OCI-LY7 (cell line): Measurements from ENCODE around the gene NANP. TPM values are rescaled to one million over a fixed set of nuclear protein-coding genes. Genes with fewer than 3 reads are reported as not detected.

ENCODE experiments used
- BruUV-seq: library from RNA; stranded (reverse); fragments of 400-500 nt; replicated peaks from 2 replicates; lab custom pipeline; 2021; lab: Mats Ljungman, UMichigan
- CTCF ChIA-PET: fragments of 300-600 bp; sonication (Branson Sonifier 250); formaldehyde crosslinking; loops from one replicate; lab custom pipeline; 2022; ENCODE audit warnings: antibody characterized with exemption; ENCODE audit not compliant: unreplicated experiment; lab: Charles Lee
- POLR2A ChIA-PET: fragments of 300-600 bp; sonication (Branson Sonifier 250); formaldehyde crosslinking; loops from one replicate; lab custom pipeline; 2022; ENCODE audit warnings: antibody characterized with exemption; lab: Charles Lee
- DNase-seq: peaks from one replicate; pipeline ENCODE4 v3.0.0-alpha.2; 2015; ENCODE audit warnings: low spot score
- H2AFZ ChIP-seq: fragments of 200-600 bp; sonication (generic), shearing (Covaris generic); 2 replicates; pipeline ENCODE4 v1.6.1; 2014; ENCODE audit warnings: mild to moderate bottlenecking, antibody characterized with exemption, low read length, moderate library complexity
- H3K27ac ChIP-seq: fragments of 200-600 bp; sonication (generic); 2 replicates; pipeline ENCODE4 v1.5.1; 2014; ENCODE audit warnings: mixed run types, low read depth, mild to moderate bottlenecking, moderate library complexity, low read length, inconsistent platforms; ENCODE audit not compliant: poor library complexity, severe bottlenecking
- H3K36me3 ChIP-seq: fragments of 200-600 bp; sonication (generic); 2 replicates; pipeline ENCODE4 v1.6.1; 2014; ENCODE audit warnings: mild to moderate bottlenecking, antibody characterized with exemption, low read length, moderate library complexity, mixed read lengths; ENCODE audit not compliant: insufficient read depth
- H3K4me1 ChIP-seq: fragments of 200-600 bp; sonication (generic); 2 replicates; pipeline ENCODE4 v1.5.1; 2014; ENCODE audit warnings: mild to moderate bottlenecking, low read length; ENCODE audit not compliant: insufficient read depth, poor library complexity, severe bottlenecking
- H3K4me2 ChIP-seq: fragments of 200-600 bp; sonication (generic); 2 replicates; pipeline ENCODE4 v1.6.1; 2014; ENCODE audit warnings: mild to moderate bottlenecking, low read length
- H3K4me3 ChIP-seq: fragments of 200-600 bp; sonication (generic); 2 replicates; pipeline ENCODE4 v1.5.1; 2014; ENCODE audit warnings: mild to moderate bottlenecking, low read depth, low read length; ENCODE audit not compliant: poor library complexity, severe bottlenecking
- H3K79me2 ChIP-seq: fragments of 200-600 bp; sonication (generic); 2 replicates; pipeline ENCODE4 v1.6.1; 2016; ENCODE audit warnings: low read depth, mild to moderate bottlenecking, low read length, moderate library complexity, mixed read lengths; ENCODE audit not compliant: insufficient read depth
- H3K9me2 ChIP-seq: fragments of 200-600 bp; sonication (generic); 2 replicates; pipeline ENCODE4 v1.6.1; 2016; ENCODE audit warnings: mild to moderate bottlenecking, low read length, mixed read lengths; ENCODE audit not compliant: insufficient read depth
- H3K9me3 ChIP-seq: fragments of 200-600 bp; sonication (generic); 2 replicates; pipeline ENCODE4 v1.6.1; 2014; ENCODE audit warnings: mild to moderate bottlenecking, mixed run types, low read length, mixed read lengths
- H4K20me1 ChIP-seq: fragments of 200-600 bp; sonication (generic); 2 replicates; pipeline ENCODE4 v1.6.1; 2014; ENCODE audit warnings: mild to moderate bottlenecking, antibody characterized with exemption, low read length, moderate library complexity, mixed read lengths; ENCODE audit not compliant: insufficient read depth
- EZH2phosphoT487 ChIP-seq: fragments of 200-600 bp; sonication (generic); IDR thresholded peaks from 2 replicates; pipeline ENCODE4 v1.6.1; 2018; ENCODE audit warnings: low read depth, borderline replicate concordance, mild to moderate bottlenecking, mixed run types, antibody characterized with exemption, low read length, moderate library complexity, mixed read lengths
- intact Hi-C: fragments of 100-400 bp; cut with micrococcal nuclease; formaldehyde crosslinking; loops from one replicate; pipeline ENCODE4 v1.10.0; 2022; ENCODE audit not compliant: unreplicated experiment
- total RNA-seq, 2 experiments: library from RNA; depleted of rRNA in 1 of 2; stranded (reverse); fragments of >200 nt in 1 of 2; shearing (Covaris generic) in 1 of 2; gene quantifications; 2 replicates each; pipeline ENCODE4 v1.2.3, GENCODE V29; 2014 to 2022
- TF ChIP-seq, protein P1 (sequence below): fragments of 200-600 bp; sonication (generic); conservative IDR thresholded peaks from 2 replicates; pipeline ENCODE4 v1.5.1; 2014; ENCODE audit warnings: mild to moderate bottlenecking, antibody characterized with exemption, low read length, moderate library complexity, mixed read lengths

Gene NANP
- total RNA-seq, 2 experiments from 2014 or later, result 1.0 to 3.2 TPM

DNA sequence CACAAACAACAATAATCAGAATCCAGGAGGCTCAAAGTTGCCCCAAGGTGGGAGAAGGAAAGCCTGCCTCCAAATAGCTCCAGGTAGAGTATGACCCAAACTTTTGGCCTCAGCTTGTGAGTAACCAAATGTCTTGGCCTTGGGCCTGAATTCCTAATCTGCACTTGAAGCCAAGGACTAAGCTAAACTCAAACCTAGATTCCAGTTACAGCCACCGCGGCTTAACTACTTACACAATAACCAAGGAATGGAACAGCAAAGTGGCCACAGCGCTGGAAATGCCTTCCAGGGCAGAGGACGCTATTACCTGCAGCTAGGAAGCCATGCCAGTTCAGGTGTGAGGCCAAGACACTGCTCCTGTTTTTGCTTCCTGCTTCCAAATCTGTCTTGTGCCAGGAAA, 43.1 kb downstream of the NANP start:
- no peak overlapping the region for H3K4me3 ChIP-seq
- H4K20me1 ChIP-seq, result no peaks in the 10 kb centered on the region
- no peaks in the 10 kb centered on the region for H3K4me1 ChIP-seq
- H3K79me2 ChIP-seq, result no peaks in the 10 kb centered on the region
- ChIA-PET CTCF (no interaction called here), POLR2A (interaction anchor here (0.6 kb wide), 1 partner anchor 41 kb away, joined by 3 read pairs; no protein-coding TSS in a partner anchor)
- H3K4me2 ChIP-seq, result no peak overlapping the region
- TF ChIP-seq, protein P1, sequence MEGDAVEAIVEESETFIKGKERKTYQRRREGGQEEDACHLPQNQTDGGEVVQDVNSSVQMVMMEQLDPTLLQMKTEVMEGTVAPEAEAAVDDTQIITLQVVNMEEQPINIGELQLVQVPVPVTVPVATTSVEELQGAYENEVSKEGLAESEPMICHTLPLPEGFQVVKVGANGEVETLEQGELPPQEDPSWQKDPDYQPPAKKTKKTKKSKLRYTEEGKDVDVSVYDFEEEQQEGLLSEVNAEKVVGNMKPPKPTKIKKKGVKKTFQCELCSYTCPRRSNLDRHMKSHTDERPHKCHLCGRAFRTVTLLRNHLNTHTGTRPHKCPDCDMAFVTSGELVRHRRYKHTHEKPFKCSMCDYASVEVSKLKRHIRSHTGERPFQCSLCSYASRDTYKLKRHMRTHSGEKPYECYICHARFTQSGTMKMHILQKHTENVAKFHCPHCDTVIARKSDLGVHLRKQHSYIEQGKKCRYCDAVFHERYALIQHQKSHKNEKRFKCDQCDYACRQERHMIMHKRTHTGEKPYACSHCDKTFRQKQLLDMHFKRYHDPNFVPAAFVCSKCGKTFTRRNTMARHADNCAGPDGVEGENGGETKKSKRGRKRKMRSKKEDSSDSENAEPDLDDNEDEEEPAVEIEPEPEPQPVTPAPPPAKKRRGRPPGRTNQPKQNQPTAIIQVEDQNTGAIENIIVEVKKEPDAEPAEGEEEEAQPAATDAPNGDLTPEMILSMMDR, result no peak
- no peak for TF ChIP-seq EZH2phosphoT487
- H3K36me3 ChIP-seq, result no peaks in the 10 kb centered on the region
- no peak overlapping the region for H2AFZ ChIP-seq
- H3K9me3 ChIP-seq, result no peaks in the 10 kb centered on the region
- no peaks in the 10 kb centered on the region for H3K9me2 ChIP-seq
- no peak for DNase-seq
- no TSS peak for BruUV-seq
- intact Hi-C loops, result no loop called here
- H3K27ac ChIP-seq, result no peak overlapping the region

DNA sequence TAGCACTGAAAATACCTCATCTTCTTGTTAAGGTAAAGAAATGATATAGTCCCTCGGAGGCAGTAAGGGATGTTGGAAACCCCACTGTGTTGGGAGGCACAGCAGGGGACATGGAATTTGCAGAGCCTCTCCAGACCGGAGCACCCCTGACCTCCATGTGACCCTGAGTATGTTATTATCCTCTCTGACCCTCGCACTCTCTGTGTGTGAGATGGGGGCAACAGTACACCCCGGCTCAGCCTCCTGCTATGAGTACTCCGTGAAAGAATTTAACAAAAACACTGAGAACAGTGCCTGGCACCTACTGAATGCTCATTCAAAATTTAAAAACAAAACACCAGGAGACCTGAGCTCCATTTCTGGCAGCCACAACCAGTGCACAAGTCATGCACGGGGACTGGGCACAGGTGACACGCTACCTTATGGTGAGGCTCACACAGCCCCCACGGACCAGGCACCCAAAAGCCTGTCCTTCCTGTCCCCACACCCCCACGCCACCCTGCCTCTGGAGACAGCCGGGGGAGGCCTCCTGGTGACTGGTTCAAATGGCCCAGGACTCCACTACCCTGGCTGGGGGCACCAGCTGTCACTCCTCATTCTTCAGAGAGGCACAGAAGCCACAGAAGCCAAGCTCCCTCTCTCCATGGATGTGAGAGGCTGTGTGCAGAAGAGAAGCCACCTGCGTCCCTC, 44.6 kb downstream of the NANP start:
- Histone ChIP-seq H3K4me3 (no peak overlapping the region), H4K20me1 (no peaks in the 10 kb centered on the region), H3K9me2 (no peaks in the 10 kb centered on the region), H3K79me2 (no peaks in the 10 kb centered on the region), H2AFZ (no peak overlapping the region), H3K9me3 (no peaks in the 10 kb centered on the region), H3K27ac (no peak overlapping the region), H3K4me2 (no peak overlapping the region), H3K36me3 (no peaks in the 10 kb centered on the region), H3K4me1 (no peaks in the 10 kb centered on the region)
- TF ChIP-seq, protein P1, result no peak
- TF ChIP-seq EZH2phosphoT487, result no peak
- DNase-seq, result no peak
- intact Hi-C loops, result no loop called here
- ChIA-PET POLR2A (no interaction called here), CTCF (no interaction called here)
- BruUV-seq, result no TSS peak

DNA sequence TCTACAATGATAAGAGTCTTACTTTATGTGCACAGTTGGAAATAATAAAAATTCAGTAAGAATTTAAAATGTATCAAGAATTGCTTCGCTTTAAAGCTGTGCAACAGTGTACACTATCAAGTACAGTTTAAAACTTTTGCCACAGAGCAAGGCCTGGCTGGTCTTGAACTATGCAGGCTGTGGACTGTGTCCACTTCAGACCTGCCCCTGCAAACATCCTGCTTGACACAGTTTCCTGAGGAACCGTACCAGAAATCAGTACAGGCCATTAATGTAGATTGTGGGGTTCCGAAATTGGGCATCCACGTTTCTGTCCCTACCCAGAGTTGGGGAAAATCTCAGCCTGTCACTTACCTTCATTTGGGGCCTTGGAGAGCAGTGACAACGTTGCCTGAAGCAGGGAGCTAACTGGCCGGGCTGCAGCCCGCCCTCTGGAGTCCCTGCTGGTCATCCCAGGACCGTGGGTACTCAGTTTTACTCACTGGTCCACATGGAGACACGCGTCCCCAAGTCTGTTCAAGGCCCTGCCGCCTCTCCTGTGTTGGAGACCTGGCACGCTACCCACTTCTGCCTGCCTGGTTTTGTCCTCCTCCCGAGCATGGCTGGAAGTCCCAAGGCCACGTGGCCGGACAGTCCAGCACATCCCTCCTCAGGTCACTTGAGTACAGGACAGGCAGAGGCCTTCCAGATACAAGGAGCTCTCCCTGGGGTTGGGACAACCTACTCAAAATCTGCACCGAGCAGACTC, 46.9 kb downstream of the NANP start:
- no peaks in the 10 kb centered on the region for H3K79me2 ChIP-seq
- no peaks in the 10 kb centered on the region for H4K20me1 ChIP-seq
- H3K4me1 ChIP-seq, result no peaks in the 10 kb centered on the region
- H3K9me3 ChIP-seq, result no peaks in the 10 kb centered on the region
- no peak overlapping the region for H3K27ac ChIP-seq
- H3K9me2 ChIP-seq, result no peaks in the 10 kb centered on the region
- H2AFZ ChIP-seq, result no peak overlapping the region
- H3K4me2 ChIP-seq, result no peak overlapping the region
- H3K36me3 ChIP-seq, result no peaks in the 10 kb centered on the region
- no peak for DNase-seq
- no peak for TF ChIP-seq EZH2phosphoT487
- TF ChIP-seq, protein P1, result no peak
- ChIA-PET POLR2A (interaction anchor here (0.7 kb wide), 1 partner anchor 329 kb away, joined by 3 read pairs; the partner anchor contains the start of gene PYGB), CTCF (no interaction called here)
- intact Hi-C loops, result no loop called here
- no peak overlapping the region for H3K4me3 ChIP-seq
- BruUV-seq, result no TSS peak
